Measurements from ENCODE around the gene NHLRC2. TPM values are rescaled to one million over a fixed set of nuclear protein-coding genes. Genes with fewer than 3 reads are reported as not detected.

NHLRC2 gene
- total RNA-seq, 1 donor from 2014 or later = 46.1 TPM

- H3K27me3 ChIP-seq = no peaks in the 10 kb centered on the region
- peak overlapping the region; percentile 24 for H3K27ac ChIP-seq
- no peak overlapping the region for H3K4me3 ChIP-seq
- intact Hi-C loops (cut with DNase I) = no loop called here
- DNase-seq = no peak
- H3K4me1 ChIP-seq = no peaks in the 10 kb centered on the region
- H3K36me3 ChIP-seq = no peaks in the 10 kb centered on the region
- TF ChIP-seq, protein P1, sequence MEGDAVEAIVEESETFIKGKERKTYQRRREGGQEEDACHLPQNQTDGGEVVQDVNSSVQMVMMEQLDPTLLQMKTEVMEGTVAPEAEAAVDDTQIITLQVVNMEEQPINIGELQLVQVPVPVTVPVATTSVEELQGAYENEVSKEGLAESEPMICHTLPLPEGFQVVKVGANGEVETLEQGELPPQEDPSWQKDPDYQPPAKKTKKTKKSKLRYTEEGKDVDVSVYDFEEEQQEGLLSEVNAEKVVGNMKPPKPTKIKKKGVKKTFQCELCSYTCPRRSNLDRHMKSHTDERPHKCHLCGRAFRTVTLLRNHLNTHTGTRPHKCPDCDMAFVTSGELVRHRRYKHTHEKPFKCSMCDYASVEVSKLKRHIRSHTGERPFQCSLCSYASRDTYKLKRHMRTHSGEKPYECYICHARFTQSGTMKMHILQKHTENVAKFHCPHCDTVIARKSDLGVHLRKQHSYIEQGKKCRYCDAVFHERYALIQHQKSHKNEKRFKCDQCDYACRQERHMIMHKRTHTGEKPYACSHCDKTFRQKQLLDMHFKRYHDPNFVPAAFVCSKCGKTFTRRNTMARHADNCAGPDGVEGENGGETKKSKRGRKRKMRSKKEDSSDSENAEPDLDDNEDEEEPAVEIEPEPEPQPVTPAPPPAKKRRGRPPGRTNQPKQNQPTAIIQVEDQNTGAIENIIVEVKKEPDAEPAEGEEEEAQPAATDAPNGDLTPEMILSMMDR (IDR thresholded peaks at IDR 0.05) = no peak
- H3K9me3 ChIP-seq = no peaks in the 10 kb centered on the region
- peak; percentile 67 for ATAC-seq
These were observed 90.7 kb downstream of the NHLRC2 start for GRCh38 chr10:113945075-113945686.

- Histone ChIP-seq H3K27me3 (no peaks in the 10 kb centered on the region), H3K9me3 (no peaks in the 10 kb centered on the region), H3K36me3 (no peaks in the 10 kb centered on the region), H3K4me3 (no peak overlapping the region), H3K27ac (peak overlapping the region; percentile 24), H3K4me1 (no peaks in the 10 kb centered on the region)
- ATAC-seq (no peak), DNase-seq (no peak)
- TF ChIP-seq, protein P1 (IDR thresholded peaks at IDR 0.05) = no peak
- intact Hi-C loops (cut with DNase I) = no loop called here
These were observed 91.2 kb downstream of the NHLRC2 start for GRCh38 chr10:113945687-113946085.

- Histone ChIP-seq H3K4me3 (no peak overlapping the region), H3K27ac (peak overlapping the region; percentile 62), H3K36me3 (no peaks in the 10 kb centered on the region), H3K9me3 (no peaks in the 10 kb centered on the region), H3K27me3 (no peaks in the 10 kb centered on the region), H3K4me1 (no peaks in the 10 kb centered on the region)
- TF ChIP-seq, protein P1 (IDR thresholded peaks at IDR 0.05) = no peak
- intact Hi-C loops (cut with DNase I) = no loop called here
- peak; percentile 79 for ATAC-seq
- DNase-seq = no peak
These were observed 93.0 kb downstream of the NHLRC2 start for GRCh38 chr10:113947184-113948041.

- Histone ChIP-seq H3K36me3 (no peaks in the 10 kb centered on the region), H3K27ac (no peak overlapping the region), H3K27me3 (no peaks in the 10 kb centered on the region), H3K4me3 (no peak overlapping the region), H3K9me3 (no peaks in the 10 kb centered on the region), H3K4me1 (no peaks in the 10 kb centered on the region)
- ATAC-seq (no peak), DNase-seq (no peak)
- intact Hi-C loops (cut with DNase I) = no loop called here
- TF ChIP-seq, protein P1 (IDR thresholded peaks at IDR 0.05) = no peak
These were observed 93.6 kb downstream of the NHLRC2 start for GRCh38 chr10:113948048-113948447.

DNA sequence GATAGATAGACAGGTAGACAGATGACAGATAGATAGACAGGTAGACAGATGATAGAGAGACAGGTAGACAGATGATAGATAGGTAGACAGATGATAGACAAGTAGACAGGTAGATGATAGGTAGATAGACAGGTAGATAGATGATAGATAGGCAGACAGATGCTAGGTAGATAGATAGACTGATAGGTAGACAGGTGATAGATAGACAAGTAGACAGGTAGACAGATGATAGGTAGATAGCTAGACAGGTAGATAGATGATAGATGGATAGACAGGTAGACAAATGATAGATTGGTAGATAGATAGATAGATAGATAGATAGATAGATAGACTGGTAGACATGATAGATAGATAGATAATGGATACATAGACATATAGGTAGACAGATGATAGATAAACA is 95.8 kb downstream of the NHLRC2 start:
- ATAC-seq = no peak
- intact Hi-C loops (cut with DNase I) = no loop called here

More for the DNA sequence above, 95.8 kb downstream of the NHLRC2 start:
- H3K4me1 ChIP-seq = no peaks in the 10 kb centered on the region
- no peaks in the 10 kb centered on the region for H3K36me3 ChIP-seq
- H3K27me3 ChIP-seq = no peaks in the 10 kb centered on the region
- H3K4me3 ChIP-seq = no peak overlapping the region
- H3K27ac ChIP-seq = no peak overlapping the region
- TF ChIP-seq, protein P1 (IDR thresholded peaks at IDR 0.05) = no peak
- DNase-seq = no peak
- no peaks in the 10 kb centered on the region for H3K9me3 ChIP-seq

All from upper lobe of right lung (tissue), 1 donor.